Medulla oblongata (tissue), 1 donor: ENCODE data around the gene SYT7.

Source experiments
- DNase-seq: peaks from one replicate; pipeline ENCODE4 v3.0.0-alpha.2; 2015; ENCODE audit errors: extremely low spot score

The SYT7 gene

DNA sequence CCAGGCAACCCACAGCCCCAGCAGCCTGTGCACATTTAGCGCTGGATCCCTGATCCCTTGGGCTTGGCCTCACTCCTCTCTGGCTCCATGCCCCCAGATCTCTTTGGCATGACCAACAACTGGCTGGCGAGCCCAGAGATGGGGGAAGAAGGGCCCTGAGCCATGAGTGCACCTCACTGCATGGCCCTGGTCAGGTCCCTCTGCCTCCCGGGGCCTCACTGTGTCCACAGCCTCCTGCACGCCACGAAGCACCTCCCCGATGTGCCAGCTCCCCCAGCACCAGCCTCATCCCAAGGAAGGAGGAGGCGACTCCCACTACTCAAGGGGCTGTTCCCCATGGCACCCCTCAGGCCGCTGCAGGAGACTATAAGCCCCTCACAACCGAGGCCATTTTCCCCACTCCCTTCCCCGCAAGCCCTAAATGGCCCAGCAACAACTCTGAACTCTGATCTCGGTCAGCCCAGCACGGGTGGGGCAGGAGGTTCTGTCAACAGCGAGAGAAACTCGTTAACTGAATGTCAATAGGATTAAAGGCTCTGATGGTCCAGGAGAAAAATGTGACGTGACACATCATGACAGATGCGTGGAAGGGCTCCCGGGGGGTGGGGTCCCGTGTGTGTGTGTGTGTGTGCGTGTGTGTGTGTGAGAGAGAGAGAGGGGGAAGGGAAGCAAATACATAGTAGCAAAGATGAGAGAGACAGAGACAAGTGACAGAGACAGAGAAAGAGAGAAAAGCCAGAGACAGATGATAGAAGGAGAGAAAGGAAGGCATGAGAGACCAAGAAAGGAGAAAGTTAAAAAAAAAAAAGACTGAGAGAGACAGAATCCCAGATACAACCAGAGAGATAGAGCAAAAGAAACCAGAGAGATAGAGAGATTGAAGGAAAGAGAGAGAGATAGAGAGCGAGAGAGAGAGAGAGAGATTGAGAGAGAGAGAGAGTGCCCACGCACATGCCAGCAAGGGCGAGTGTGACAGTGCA lies 28.4 kb upstream of the SYT7 start:
- no peak for DNase-seq

DNA sequence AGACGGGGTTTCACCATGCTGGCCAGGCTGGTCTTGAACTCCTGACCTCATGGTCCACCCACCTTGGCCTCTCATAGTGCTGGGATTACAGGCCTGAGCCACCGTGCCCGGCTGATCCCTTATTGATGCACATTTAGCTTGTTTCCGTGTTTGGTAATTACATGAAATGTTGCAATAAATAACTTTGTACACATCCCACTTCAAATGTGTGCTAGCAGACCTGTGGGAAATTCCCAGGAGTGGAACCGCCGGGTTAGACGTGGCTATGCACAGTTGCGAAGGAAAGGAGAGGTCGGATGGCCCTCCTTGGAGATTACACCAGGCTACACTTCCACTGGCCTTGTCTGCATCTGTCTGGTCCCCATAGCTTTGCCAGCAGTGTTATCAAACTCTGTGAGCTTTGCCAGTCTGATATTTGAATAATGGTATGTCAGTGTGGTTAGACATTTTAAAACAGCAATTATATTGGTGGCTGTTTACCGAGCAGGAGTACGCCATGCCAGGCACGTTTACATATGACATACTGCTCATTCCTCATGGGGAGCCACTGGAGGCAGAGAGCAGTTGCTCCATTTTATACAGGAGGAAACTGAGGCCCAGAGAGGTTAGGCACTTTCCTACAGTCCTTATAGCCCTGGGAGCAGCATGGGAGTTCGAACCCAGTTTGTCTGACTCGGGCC lies 27.2 kb upstream of the SYT7 start:
- no peak for DNase-seq

DNA sequence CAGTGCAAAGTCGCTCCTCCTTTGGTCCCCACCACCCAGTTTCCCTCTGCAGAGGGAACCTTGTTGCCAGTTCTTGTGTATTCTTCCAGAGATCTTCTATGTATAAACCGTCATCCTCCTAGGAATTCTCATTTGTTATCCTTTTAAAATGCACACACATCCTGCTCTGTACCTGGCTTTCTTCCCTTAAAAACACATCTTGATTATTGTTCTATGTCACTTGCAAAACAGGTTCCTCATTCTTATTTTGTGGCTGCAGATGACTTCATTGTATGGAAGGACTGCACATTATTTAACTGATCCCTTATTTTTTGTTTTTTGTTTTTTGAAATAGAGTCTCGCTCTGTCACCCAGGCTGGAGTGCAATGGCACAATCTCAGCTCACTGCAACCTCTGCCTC lies 26.6 kb upstream of the SYT7 start:
- no peak for DNase-seq

DNA sequence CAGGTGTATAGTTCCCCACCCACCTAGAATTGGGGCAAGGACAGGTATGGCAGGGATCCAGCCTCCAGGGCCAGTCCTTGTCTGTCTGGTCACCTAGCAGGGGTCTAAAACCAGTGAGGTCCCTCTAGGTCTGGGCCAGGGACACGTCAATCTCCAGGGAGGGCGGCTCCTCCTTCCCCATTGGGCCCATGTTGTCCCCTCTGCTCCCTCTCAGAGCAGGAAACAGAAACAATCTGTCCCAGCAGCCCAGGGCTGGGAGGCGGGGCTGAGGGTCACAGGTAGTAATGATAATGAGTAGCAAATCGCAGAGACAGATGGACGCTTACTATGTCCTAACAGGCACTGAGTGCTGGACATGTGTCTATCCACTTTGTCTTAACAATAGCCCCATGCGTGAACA lies 22.8 kb upstream of the SYT7 start:
- DNase-seq: no peak

DNA sequence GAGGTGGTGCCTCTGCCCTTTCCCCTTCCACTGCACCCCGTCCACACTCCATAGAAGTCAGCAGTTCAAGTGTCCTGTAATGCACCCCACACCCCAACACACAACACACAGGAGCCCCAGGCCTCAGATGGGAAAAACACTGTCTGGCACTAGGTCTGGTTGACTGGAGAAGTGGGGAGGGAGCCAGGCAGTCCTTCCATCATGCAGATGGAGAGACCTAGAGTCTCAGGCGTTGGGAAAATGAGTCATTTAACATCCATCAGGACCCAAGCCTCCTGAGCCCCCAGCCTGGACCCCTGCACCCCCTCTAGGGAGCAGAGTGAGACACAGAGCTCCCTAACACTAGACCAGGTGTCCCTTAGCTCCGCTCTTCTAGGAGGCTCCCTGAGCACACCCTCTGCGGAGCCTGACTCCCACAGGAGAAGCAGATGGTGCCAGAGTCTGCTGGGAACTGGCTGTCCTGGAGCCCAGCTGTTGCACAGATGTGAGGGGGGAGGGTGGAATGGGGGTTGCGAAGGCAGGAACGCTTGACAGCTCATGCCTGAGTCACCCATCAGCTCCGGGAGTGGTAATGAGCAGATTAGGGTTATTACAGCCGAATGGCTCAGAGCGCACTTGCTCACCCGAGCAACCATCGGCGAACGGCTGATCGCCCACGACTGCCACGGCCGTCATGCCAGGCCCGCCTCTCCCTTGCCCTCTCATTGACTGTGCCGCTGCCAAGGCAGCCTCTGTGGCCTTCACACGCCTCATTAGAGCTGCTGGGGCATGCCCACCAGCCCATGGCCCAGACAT lies 22.1 kb upstream of the SYT7 start:
- DNase-seq: no peak

DNA sequence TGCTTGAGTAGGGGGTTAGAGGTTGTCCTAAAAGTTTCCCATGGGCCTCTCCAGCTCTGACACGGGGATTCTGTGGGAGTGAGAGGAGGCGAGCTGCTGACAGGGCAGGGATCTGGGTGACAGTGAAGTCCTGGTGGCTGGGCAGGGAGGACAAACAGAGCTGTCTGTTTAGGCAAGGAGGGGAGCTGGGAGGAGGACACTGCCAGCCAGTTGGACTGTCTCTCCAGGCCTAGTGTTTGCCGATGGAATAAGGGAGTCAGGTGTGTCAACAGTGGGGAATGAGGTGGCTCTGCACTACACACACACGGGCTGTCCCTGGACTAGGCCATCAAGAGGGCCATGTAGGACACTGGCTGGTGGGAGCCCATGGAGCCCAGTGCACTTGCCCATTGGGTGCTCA lies 20.6 kb upstream of the SYT7 start:
- DNase-seq: no peak

DNA sequence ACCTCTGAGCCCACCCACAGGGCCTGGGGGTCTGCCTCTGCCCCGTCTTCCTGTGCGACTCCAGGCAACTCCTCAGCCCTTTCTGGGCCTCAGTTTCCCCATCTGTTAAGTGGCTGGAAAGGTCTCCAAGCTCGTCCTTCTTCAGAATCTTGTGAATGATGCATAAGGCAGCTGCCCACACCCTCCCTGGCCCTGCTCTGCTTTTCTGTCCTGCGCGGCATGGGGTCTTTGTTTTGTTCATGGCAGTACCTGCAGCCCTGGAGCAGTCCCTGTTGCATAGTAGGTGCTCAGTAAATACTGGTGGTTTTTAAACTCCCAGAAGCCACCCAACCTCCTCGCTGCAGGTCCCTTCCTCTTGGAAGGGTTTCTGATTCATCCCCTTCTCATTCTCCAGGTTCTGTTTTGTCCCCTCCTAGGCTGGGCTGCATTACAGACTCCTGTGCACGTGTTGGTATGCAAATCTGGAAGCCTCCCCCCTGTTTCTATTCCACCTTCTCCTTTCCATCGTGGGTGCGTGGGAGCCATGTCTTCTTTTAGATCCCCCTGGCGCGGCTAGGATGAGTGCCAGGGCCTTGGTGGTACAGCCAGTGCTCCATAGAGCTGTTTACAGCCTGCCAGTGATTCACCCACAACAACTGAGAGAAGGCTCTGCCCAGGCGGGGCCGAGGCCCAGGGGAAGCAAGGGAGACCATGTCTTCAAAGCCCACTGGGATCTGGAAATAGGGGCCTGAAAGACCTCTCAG lies 19.3 kb upstream of the SYT7 start:
- DNase-seq: no peak

DNA sequence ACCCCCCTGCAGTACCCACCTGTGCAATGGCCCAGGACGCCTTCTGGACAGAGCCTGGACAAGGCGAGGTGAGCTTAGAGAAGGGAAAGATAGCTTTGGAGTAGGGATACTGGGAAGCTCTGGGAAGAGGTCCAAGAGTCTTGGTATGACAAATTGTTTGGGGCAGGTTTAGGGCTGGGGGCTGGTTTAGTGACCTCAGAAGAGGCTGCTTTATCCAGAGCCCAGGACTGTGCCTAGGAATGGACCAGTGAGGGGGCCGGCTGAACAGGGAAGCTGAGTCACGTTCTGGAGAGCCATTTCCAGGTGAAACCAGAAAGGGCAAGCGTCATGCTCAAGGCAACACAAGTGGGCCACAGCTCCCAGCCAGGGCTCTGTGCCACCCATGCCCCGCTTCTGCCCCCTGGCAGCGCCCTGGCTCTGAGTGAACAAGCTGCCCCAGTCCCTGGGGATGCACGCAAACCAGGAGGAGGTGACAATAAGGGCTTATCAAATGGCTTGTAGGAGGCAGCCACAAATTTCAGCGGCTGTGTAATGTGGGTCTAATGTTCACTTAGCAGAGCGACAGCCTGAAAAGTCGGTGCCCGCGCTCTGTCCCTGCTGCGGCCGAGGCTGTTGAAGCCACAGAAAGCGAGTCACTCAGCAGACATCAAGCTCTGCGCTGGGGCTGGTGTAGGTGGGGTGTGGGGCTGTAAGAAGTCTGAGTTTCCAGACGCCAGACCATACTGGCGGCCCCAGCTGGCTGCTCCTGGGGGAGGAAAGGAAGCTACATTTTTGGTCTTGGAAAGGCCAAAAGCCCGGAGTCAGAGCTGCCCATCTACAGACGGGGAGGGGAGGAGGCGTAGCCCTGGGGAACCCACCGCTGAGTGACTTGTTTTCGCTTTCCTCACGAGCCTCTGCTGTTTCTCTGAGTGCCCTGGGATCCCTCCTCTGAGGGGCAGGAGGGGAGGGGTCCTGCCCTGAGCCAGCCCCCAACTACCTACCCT lies 18.3 kb upstream of the SYT7 start:
- DNase-seq: no peak

DNA sequence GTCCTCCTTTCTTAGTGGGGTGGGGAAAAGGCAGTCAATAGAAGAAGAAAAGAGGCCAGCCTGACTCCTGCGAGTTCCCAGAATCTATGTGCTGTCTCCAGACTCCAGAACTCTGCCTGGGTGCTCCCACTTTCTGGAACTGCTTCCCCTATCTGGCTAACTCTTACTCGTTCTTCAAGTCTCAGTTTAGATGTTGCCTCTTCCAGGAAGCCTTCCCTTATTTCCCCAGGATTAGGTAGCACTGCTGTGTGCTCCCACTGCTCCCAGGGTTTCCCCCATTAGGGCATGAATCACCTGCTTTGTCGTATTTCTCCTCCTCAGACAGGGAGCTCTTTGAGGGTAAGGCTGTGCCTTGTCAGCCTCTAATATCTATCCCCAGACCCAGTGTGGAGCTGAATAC lies 17.5 kb upstream of the SYT7 start:
- DNase-seq: no peak

DNA sequence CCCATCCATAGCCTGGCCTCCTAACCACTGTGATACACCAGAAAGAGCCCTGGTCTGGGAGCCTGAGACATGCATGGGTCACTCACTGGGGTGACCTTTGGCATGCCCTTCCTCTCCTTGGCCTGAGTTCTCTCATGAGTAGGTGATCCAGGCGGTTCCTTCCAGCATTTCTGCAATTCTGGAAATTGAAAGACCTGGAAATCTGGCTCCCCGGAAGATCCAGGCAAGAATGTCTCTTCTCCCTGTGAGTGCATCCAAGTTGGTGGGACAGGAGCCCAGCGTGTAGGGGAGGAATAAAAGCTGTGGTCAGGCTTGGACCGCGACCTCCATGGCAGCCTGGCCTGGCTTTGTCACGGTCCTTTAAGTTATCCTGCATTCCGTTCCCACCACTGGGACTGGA lies 16.1 kb upstream of the SYT7 start:
- no peak for DNase-seq

DNA sequence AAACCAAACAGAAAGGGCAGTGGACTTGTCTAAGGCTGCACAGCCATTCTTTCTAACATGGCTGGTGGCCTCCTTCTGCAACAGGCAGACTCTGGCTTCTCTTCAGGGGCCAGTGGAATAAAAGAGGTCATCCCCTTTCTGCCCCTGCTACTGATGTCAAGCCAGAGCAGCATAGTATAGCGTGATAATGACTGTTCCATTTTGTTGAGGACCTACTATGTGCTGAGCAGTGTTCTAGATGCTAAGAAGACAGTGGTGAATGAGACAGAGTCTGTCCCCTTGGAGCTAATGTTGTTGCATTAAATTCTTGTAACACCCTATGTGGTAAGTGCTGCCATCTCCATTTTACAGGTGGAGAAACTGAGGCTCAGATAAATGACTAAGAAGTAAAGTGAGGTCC lies 15.7 kb upstream of the SYT7 start:
- DNase-seq: no peak

DNA sequence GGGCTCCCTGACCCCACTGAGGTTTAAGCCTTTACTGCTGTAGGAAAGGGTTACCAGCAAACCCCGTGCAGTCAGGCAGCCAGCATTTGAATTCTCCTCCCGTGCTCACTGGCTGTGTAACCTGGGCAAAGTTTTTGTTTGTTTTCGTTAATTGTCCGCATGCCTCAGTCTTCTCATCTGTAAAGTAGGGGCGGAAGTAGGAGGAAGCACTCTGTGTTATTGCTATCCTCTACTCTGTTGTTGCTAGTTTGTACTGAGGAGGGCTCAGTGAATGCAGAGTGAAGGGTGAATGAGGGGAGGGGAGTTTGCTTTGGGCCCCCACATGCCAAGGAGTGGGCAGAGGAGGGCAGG lies 14.0 kb upstream of the SYT7 start:
- no peak for DNase-seq

DNA sequence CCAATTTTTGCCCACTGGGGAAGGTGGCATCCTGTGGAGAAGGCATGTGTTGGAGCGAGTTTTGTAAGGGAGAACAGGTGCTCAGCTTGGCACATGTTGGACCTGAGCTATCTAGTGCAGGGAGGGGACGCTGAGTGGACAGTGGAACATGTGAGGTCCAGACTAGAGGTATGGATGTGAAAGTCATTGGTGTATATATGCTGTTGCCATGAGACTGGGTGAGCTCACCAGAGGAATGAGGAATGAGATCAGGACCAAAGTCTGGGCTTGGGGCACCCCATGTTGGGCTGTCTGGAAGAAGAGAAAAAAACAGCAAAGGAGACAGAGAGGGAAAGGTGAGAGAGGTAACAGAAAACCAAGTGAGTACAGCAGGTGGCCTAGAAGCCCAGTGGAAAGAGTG lies 12.3 kb upstream of the SYT7 start:
- no peak for DNase-seq

DNA sequence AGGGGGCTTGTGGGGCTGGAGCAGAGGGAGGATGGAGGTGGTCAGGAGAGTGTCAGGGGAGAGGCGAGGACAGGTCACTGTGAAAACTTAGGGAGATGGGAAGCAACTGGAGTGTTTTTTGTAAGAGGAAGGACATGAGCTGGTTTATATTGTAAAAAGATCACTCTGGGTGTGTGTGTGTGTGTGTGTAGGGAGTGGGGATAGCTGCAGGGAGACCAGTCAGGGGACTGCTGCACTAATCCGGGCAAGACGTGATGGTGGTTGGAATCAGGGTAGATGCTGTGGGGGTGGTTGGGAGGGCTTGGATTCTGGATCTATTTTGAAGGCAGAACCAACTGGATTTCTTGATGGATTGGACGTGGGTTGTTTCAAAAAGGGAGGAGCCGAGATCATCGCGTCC lies 11.3 kb upstream of the SYT7 start:
- DNase-seq: no peak

DNA sequence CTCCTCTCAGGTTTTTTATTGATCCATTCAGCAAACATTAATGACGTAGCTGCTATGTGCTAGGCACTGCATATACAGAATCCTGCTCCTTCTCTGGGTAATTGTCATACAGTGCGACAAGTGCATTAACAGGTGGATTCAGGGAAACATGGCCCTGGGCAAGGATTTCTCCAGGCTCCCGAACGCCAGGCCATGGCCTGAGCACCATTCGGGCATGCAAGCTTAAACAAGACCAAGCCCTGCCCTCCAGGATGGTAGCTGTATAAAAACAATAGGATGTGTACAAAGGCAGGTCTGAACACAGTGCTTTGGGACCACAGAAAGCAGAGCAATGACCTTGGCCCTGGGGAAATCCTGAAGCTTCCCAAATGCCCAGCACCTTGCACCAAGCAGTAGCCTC lies 9.1 kb upstream of the SYT7 start:
- DNase-seq: no peak

DNA sequence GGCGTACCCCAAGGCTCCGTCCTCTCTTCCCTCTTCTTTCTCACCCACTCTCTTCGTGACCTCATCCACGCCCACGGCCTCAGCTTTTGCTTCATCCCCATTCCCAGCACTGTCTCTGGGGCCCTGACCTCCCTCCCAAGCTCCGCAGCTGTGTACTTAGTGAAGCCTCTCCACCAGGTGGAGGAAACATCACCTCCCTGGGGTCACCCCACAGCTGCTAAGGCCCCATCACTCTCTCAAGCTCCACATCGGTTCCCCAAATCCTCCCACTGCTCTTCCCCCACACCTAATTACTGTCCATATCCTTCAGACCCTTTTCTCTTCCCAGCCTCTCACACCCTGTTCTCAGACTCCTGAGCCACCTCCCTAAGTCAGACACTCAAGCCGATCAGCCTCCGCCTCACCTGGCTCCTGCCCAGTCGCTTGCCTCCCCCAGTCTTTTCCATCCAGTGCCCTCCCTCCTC lies 7.9 kb upstream of the SYT7 start:
- DNase-seq: no peak

DNA sequence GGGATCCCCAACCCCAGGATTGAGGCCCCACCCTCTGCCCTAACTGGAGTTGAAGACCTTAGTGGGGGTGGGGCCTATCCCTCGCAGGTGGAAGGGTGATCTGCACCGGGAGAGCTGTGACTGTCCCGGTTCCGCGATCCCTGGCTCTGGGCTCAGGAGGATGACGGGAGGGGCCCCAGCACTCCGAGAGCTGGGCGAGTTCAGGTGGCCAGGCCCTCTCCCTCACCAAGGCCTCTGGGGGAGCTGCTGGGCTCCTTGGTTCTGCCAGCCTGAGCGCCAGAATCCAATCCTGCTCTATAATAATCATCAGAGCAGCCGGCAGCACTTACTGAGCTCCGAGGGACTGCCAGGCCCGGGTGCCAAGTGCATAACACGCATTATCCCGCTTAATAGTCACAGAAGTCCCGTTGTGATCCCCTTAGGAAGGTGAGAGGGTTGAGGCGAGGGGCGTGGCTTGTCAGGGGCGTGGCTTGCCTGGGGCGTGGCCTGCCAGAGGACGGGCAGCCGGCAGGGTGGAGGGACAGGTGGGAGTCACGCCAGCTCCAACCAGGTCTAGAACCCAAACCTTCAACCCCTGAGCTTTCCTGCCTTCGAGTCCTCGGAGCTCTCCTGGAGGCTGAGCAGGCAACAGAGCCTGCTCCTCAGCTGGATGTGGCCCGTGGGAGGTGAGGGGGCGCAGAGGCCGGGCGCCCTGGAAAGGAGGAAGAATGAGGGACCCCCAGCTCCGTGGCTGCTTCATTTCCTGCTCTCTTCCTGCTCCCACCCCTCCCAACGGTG lies 7.3 kb upstream of the SYT7 start:
- DNase-seq: no peak

DNA sequence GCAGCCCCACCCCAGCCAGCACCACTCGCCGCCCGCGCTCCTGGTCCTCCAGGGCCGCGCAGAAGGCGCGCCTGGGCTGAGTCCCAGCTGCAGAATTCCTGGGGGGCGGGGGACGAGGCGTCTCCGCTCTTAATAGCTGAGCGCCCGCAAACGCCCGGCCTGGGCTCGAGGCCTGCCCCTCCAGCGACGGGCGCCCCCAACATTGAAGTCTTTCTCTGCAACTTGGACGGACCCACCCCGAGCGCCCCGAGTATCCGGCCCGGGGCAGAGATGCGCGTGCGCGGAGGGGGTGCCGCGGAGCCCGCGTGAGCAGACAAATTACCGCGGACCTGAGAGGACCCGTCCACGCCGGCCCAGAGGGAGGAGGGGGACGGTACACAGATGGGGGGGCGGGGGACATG lies 6.7 kb upstream of the SYT7 start:
- DNase-seq: no peak

DNA sequence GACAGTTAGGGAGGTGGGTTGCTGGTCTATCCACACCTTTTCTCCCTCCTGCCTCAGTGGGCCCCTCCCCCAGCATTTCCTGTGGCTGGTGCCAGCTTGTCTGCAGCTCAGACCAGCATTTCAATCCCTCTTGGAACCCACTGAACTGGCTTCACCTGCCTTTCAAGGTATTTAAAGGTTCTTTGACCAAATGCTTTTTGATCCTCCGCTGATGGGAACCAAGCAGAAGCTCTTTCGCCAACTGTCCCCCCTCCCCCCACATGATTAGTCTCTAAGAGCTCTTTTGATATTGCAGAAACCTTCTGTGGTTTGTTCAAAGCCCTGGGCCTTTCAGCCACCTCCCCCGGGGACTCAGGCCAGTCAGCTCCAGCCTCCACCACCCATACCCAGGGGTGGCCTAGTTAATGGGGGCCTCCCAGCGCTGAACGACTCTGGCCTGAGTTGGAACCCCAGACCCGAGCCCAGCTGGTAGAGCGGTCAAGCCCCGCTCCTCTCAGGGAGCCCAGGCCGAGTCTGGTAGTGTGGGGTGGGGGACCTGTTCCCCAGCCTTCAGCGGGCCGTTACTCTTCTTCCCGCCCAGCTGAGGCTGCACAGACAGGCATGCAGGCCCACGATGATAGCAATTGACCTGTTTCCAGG lies 6.0 kb upstream of the SYT7 start:
- no peak for DNase-seq
